Suprapubic skin (tissue), 4 donors: Measurements from ENCODE around the gene LYRM4. TPM values are rescaled to one million over a fixed set of nuclear protein-coding genes. Genes with fewer than 3 reads are reported as not detected.

ENCODE experiments used
- DNase-seq, 2 donors: peaks; one replicate each; pipeline ENCODE4 v3.0.0-alpha.2; 2019; ENCODE audit warnings: low spot score in 2 of 2
- H3K27ac ChIP-seq: fragments of 200-600 bp; sonication (generic); one replicate; pipeline ENCODE4 v1.5.1; 2019
- H3K27me3 ChIP-seq: fragments of 200-600 bp; sonication (generic); one replicate; pipeline ENCODE4 v1.5.1; 2019
- H3K36me3 ChIP-seq: fragments of 200-600 bp; sonication (generic); one replicate; pipeline ENCODE4 v1.5.1; 2019
- H3K4me1 ChIP-seq: fragments of 200-600 bp; sonication (generic); one replicate; pipeline ENCODE4 v1.5.1; 2019
- H3K4me3 ChIP-seq: fragments of 200-600 bp; sonication (generic); one replicate; pipeline ENCODE4 v1.5.1; 2019; ENCODE audit warnings: mild to moderate bottlenecking
- H3K9me3 ChIP-seq: fragments of 200-600 bp; sonication (generic); one replicate; pipeline ENCODE4 v1.5.1; 2019
- CTCF ChIP-seq, 2 donors: fragments of 200-600 bp in 1 of 2; fragments of 450-650 bp in 1 of 2; sonication (generic) in 1 of 2; IDR thresholded peaks; one replicate each; pipeline ENCODE4 v1.5.1; 2016 to 2019; ENCODE audit warnings: antibody characterized with exemption in 2 of 2, mild to moderate bottlenecking in 1 of 2, moderate library complexity in 1 of 2
- EP300 ChIP-seq: sonication (generic); formaldehyde crosslinking; IDR thresholded peaks from one replicate; pipeline ENCODE4 v1.6.1; 2017; ENCODE audit warnings: antibody characterized with exemption
- POLR2A ChIP-seq, 2 donors: fragments of 450-650 bp; IDR thresholded peaks; one replicate each; pipeline ENCODE4 v1.6.1; 2017; ENCODE audit warnings: antibody characterized with exemption in 2 of 2, mild to moderate bottlenecking in 2 of 2, moderate library complexity in 2 of 2
- POLR2AphosphoS5 ChIP-seq, 3 donors: sonication (generic); formaldehyde crosslinking; IDR thresholded peaks; one replicate each; pipeline ENCODE4 v1.6.1; 2017; ENCODE audit warnings: antibody characterized with exemption in 3 of 3
- WGBS: methylation state at CpG from one replicate; pipeline ENCODE4 v1.1.5; 2018; 5-methylcytosine and 5-hydroxymethylcytosine counted together
- total RNA-seq, 4 donors: library from RNA; depleted of rRNA; stranded (reverse); fragments of >200 nt; gene quantifications; one replicate each; pipeline ENCODE4 v1.1.0, GENCODE V29; 2016

LYRM4 gene
- total RNA-seq, 4 donors from 2014 or later, result 16.1 to 37.5 (median 19.6) TPM

GRCh38 chr6:5130135-5130866 is 130.4 kb downstream of the LYRM4 start:
- DNase-seq, result peak in 1 of 2 donors; percentile 74
- Histone ChIP-seq H3K27me3 (no peaks in the 10 kb centered on the region), H3K27ac (no peak overlapping the region), H3K36me3 (no peaks in the 10 kb centered on the region), H3K4me1 (peaks cover 12% of the 10 kb centered on the region), H3K4me3 (no peak overlapping the region), H3K9me3 (no peaks in the 10 kb centered on the region)
- 81% methylated on average over 10 of the region's 10 CpGs for WGBS
- TF ChIP-seq POLR2AphosphoS5 (IDR thresholded peaks at IDR 0.05) (no peak), CTCF (IDR thresholded peaks at IDR 0.05) (no peak), POLR2A (IDR thresholded peaks at IDR 0.05) (no peak), EP300 (no peak)

GRCh38 chr6:5128351-5128750 is 132.4 kb downstream of the LYRM4 start:
- WGBS, result 88% methylated on average over 4 of the region's 4 CpGs
- DNase-seq, result peak in 1 of 2 donors; percentile 28
- Histone ChIP-seq H3K4me1 (peaks cover 12% of the 10 kb centered on the region), H3K27ac (no peak overlapping the region), H3K27me3 (no peaks in the 10 kb centered on the region), H3K36me3 (no peaks in the 10 kb centered on the region), H3K9me3 (no peaks in the 10 kb centered on the region), H3K4me3 (no peak overlapping the region)
- TF ChIP-seq EP300 (no peak), POLR2A (IDR thresholded peaks at IDR 0.05) (no peak), CTCF (IDR thresholded peaks at IDR 0.05) (no peak), POLR2AphosphoS5 (IDR thresholded peaks at IDR 0.05) (no peak)

GRCh38 chr6:5127106-5127687 is 133.6 kb downstream of the LYRM4 start:
- H3K27me3 ChIP-seq, result no peaks in the 10 kb centered on the region
- no peaks in the 10 kb centered on the region for H3K9me3 ChIP-seq
- no peak overlapping the region for H3K4me3 ChIP-seq
- DNase-seq, result peak in 1 of 2 donors; percentile 55
- peaks cover 2% of the 10 kb centered on the region for H3K4me1 ChIP-seq
- H3K36me3 ChIP-seq, result no peaks in the 10 kb centered on the region
- no peak overlapping the region for H3K27ac ChIP-seq
- WGBS, result 90% methylated on average over 8 of the region's 8 CpGs
- TF ChIP-seq POLR2AphosphoS5 (IDR thresholded peaks at IDR 0.05) (no peak), CTCF (IDR thresholded peaks at IDR 0.05) (no peak), POLR2A (IDR thresholded peaks at IDR 0.05) (no peak), EP300 (no peak)

GRCh38 chr6:5126214-5126613 is 134.5 kb downstream of the LYRM4 start:
- H3K27ac ChIP-seq, result no peak overlapping the region
- 54% methylated on average over 4 of the region's 4 CpGs for WGBS
- H3K4me3 ChIP-seq, result no peak overlapping the region
- DNase-seq, result no peak
- TF ChIP-seq CTCF (IDR thresholded peaks at IDR 0.05) (no peak), POLR2AphosphoS5 (IDR thresholded peaks at IDR 0.05) (no peak), EP300 (no peak), POLR2A (IDR thresholded peaks at IDR 0.05) (no peak)
- H3K27me3 ChIP-seq, result no peaks in the 10 kb centered on the region
- no peaks in the 10 kb centered on the region for H3K4me1 ChIP-seq
- no peaks in the 10 kb centered on the region for H3K36me3 ChIP-seq
- H3K9me3 ChIP-seq, result no peaks in the 10 kb centered on the region

- TF ChIP-seq POLR2AphosphoS5 (IDR thresholded peaks at IDR 0.05) (no peak), EP300 (no peak), POLR2A (IDR thresholded peaks at IDR 0.05) (no peak), CTCF (IDR thresholded peaks at IDR 0.05) (no peak)
- 91% methylated on average over 10 of the region's 11 CpGs for WGBS
Observed at GRCh38 chr6:5125152-5126006, 135.4 kb downstream of the LYRM4 start.

More at GRCh38 chr6:5125152-5126006, 135.4 kb downstream of the LYRM4 start:
- no peaks in the 10 kb centered on the region for H3K9me3 ChIP-seq
- no peaks in the 10 kb centered on the region for H3K27me3 ChIP-seq
- no peaks in the 10 kb centered on the region for H3K4me1 ChIP-seq
- no peak overlapping the region for H3K4me3 ChIP-seq
- peak in 1 of 2 donors; percentile 63 for DNase-seq
- no peaks in the 10 kb centered on the region for H3K36me3 ChIP-seq
- H3K27ac ChIP-seq, result no peak overlapping the region
